ENCODE data around the gene CGRRF1. TPM values are rescaled to one million over a fixed set of nuclear protein-coding genes. Genes with fewer than 3 reads are reported as not detected.

The CGRRF1 gene
- total and polyA plus RNA-seq, 2 of the 13 experiments (the other 11 are each of a cell fraction or from before 2014, with no cell fraction given) = 16.8 to 18.2 TPM

GRCh38 chr14:54564868-54565784 is 55.4 kb downstream of the CGRRF1 start (continued):
- TF ChIP-seq ZBTB49 (CRISPR knock-in tag; IDR thresholded peaks at IDR 0.05; ENCODE audit: borderline replicate concordance) (no peak), NFAT5 (CRISPR knock-in tag; IDR thresholded peaks at IDR 0.05) (peak; percentile 59; the same call in 1 of the 2 replicates), ERF (CRISPR knock-in tag; IDR thresholded peaks at IDR 0.05) (no peak), ZNF563 (CRISPR knock-in tag; IDR thresholded peaks at IDR 0.05) (peak; percentile 80; the same call in 1 of the 2 replicates), ZNF781 (CRISPR knock-in tag; IDR thresholded peaks at IDR 0.05; ENCODE audit: borderline replicate concordance, not compliant biosample characterization) (peak; percentile 19), ZNF543 (CRISPR knock-in tag; IDR thresholded peaks at IDR 0.05) (peak; percentile 24; the same call in 1 of the 2 replicates), SNAPC2 (CRISPR knock-in tag; IDR thresholded peaks at IDR 0.05) (no peak), CTCF (CRISPR knock-in tag; IDR thresholded peaks at IDR 0.05) (peak; percentile 53), CCDC6 (CRISPR knock-in tag; IDR thresholded peaks at IDR 0.05) (no peak; the same call in 1 of the 2 replicates), NONO (IDR thresholded peaks at IDR 0.05) (no peak), NONO (CRISPR knock-in tag; conservative IDR thresholded peaks at IDR 0.05) (peak; percentile 63; the same call in 1 of the 2 replicates), ZNF597 (CRISPR knock-in tag; IDR thresholded peaks at IDR 0.05) (no peak)

All from HepG2 (cell line).